Panc1 (cell line): Measurements from ENCODE around the gene CNTROB. TPM values are rescaled to one million over a fixed set of nuclear protein-coding genes. Genes with fewer than 3 reads are reported as not detected.

Experiments used
- ATAC-seq: fragments of 200-7000 bp; cut with Tn5 transposase; 2 replicates; pipeline ENCODE4 v1.9.1; 2020; ENCODE audit warnings: mild to moderate bottlenecking, moderate library complexity
- BruUV-seq: library from RNA; stranded (reverse); fragments of 400-500 nt; replicated peaks from 2 replicates; lab custom pipeline; 2021; lab: Mats Ljungman, UMichigan
- CTCF ChIA-PET: fragments of 300-600 bp; sonication (Branson Sonifier 250); formaldehyde crosslinking; loops from one replicate; lab custom pipeline; 2022; ENCODE audit warnings: antibody characterized with exemption; lab: Charles Lee
- POLR2A ChIA-PET: fragments of 300-600 bp; sonication (Branson Sonifier 250); formaldehyde crosslinking; loops from one replicate; lab custom pipeline; 2022; ENCODE audit warnings: antibody characterized with exemption; lab: Charles Lee
- DNase-seq: peaks from one replicate; pipeline ENCODE4 v3.0.0-alpha.2; 2010; ENCODE audit warnings: low read depth, low spot score
- H3K27ac ChIP-seq: 2 replicates; pipeline ENCODE4 v1.5.1; 2011; ENCODE audit warnings: mild to moderate bottlenecking, low read length, inconsistent platforms
- H3K27me3 ChIP-seq: fragments of 200-500 bp; sonication (Bioruptor generic); 2 replicates; pipeline ENCODE4 v1.6.0; 2014; ENCODE audit warnings: low read length, inconsistent platforms; ENCODE audit not compliant: control insufficient read depth, insufficient read depth
- H3K36me3 ChIP-seq: fragments of 200-500 bp; sonication (Bioruptor generic); 2 replicates; pipeline ENCODE4 v1.5.1; 2014; ENCODE audit warnings: inconsistent platforms, mild to moderate bottlenecking, low read length, moderate library complexity; ENCODE audit not compliant: control insufficient read depth, insufficient read depth
- H3K4me1 ChIP-seq: 2 replicates; pipeline ENCODE4 v1.5.1; 2011; ENCODE audit warnings: inconsistent platforms, mild to moderate bottlenecking, low read length, moderate library complexity; ENCODE audit not compliant: control insufficient read depth, insufficient read depth
- H3K4me3 ChIP-seq, 2 experiments: 2 replicates each; pipeline ENCODE4 v1.5.1; 2011 to 2012; ENCODE audit warnings: low read depth in 2 of 2, low read length in 2 of 2, mild to moderate bottlenecking in 2 of 2, inconsistent platforms in 1 of 2, moderate library complexity in 1 of 2
- H3K9me3 ChIP-seq: fragments of 200-500 bp; sonication (Bioruptor generic); 2 replicates; pipeline ENCODE4 v1.5.1; 2014; ENCODE audit warnings: low read depth, mild to moderate bottlenecking, inconsistent platforms, low read length, moderate library complexity; ENCODE audit not compliant: control insufficient read depth, insufficient read depth
- CTCF ChIP-seq: fragments of 450-650 bp; IDR thresholded peaks from 2 replicates; pipeline ENCODE4 v1.5.1; 2017; ENCODE audit warnings: mild to moderate bottlenecking
- POLR2AphosphoS5 ChIP-seq: IDR thresholded peaks from 2 replicates; pipeline ENCODE4 v1.6.1; 2012; ENCODE audit warnings: mild to moderate bottlenecking, low read depth, low read length, moderate library complexity
- REST ChIP-seq, 2 experiments: IDR thresholded peaks; 2 replicates each; pipeline ENCODE4 v1.6.1; 2011 to 2012; ENCODE audit warnings: low read depth in 2 of 2, control low read depth in 1 of 2, low read length in 1 of 2, mild to moderate bottlenecking in 1 of 2, moderate library complexity in 1 of 2; ENCODE audit not compliant: insufficient read depth in 1 of 2
- SIN3A ChIP-seq: IDR thresholded peaks from 2 replicates; pipeline ENCODE4 v1.6.1; 2012; ENCODE audit warnings: low read depth, mild to moderate bottlenecking, low read length, moderate library complexity, borderline replicate concordance; ENCODE audit not compliant: insufficient read depth
- TCF7L2 ChIP-seq: IDR thresholded peaks from 2 replicates; pipeline ENCODE4 v1.6.1; 2011; ENCODE audit warnings: mild to moderate bottlenecking, low read depth, low read length, inconsistent platforms
- in situ Hi-C: cut with HindIII; loops from 2 replicates; pipeline ENCODE4 v1.10.0; 2016; ENCODE audit warnings: low sequenced_read_pairs, low pct_unique_long_range_greater_than_20kb
- intact Hi-C: fragments of 100-400 bp; cut with micrococcal nuclease; formaldehyde crosslinking; loops from one replicate; pipeline ENCODE4 v1.10.0; 2022; ENCODE audit not compliant: unreplicated experiment
- total RNA-seq: library from RNA; stranded (reverse); gene quantifications from one replicate; pipeline ENCODE4 v1.2.1, GENCODE V29; 2021; ENCODE audit not compliant: unreplicated experiment

Gene CNTROB
- total RNA-seq, 1 experiment from 2014 or later = 60.5 TPM

GRCh38 chr17:7987112-7987893 lies 55.3 kb downstream of the CNTROB start:
- no peak for ATAC-seq
- no TSS peak for BruUV-seq
- Histone ChIP-seq H3K27ac (no peak overlapping the region), H3K9me3 (no peaks in the 10 kb centered on the region), H3K27me3 (no peaks in the 10 kb centered on the region), H3K36me3 (no peaks in the 10 kb centered on the region), H3K4me1 (no peaks in the 10 kb centered on the region), H3K4me3 (no peak overlapping the region)
- DNase-seq = no peak
- POLR2A ChIA-PET = no interaction called here
- CTCF ChIA-PET = interaction anchor here (0.6 kb wide), 1 partner anchor 110 kb away, joined by 3 read pairs; no protein-coding TSS in a partner anchor
- in situ Hi-C loops = no loop called here
- intact Hi-C loops = no loop called here
- TF ChIP-seq TCF7L2 = no peak
- no peak for TF ChIP-seq POLR2AphosphoS5
- TF ChIP-seq SIN3A = no peak
- no peak for TF ChIP-seq REST (IDR thresholded peaks at IDR 0.05; ENCODE audit: insufficient read depth in 1 of 2, low read depth in 2 of 2, low read length in 1 of 2)
- TF ChIP-seq CTCF = no peak

- in situ Hi-C loops = no loop called here
- ChIA-PET CTCF (interaction anchor here (0.5 to 1.0 kb wide), 6 partner anchors 10 to 127 kb away, joined by 3 to 8 read pairs (median 3); no protein-coding TSS in a partner anchor), POLR2A (interaction anchor here (0.5 kb wide), 1 partner anchor 138 kb away, joined by 3 read pairs; no protein-coding TSS in a partner anchor)
- peak; percentile 65 for ATAC-seq
- H3K4me1 ChIP-seq = no peaks in the 10 kb centered on the region
- peak; percentile 73 for DNase-seq
- intact Hi-C loops = loop anchor here (1.0 kb wide), 1 partner anchor 75 kb away; no protein-coding TSS in a partner anchor
- no peaks in the 10 kb centered on the region for H3K36me3 ChIP-seq
- BruUV-seq = no TSS peak
- no peak for TF ChIP-seq SIN3A
- no peak for TF ChIP-seq REST (IDR thresholded peaks at IDR 0.05; ENCODE audit: insufficient read depth in 1 of 2, low read depth in 2 of 2, low read length in 1 of 2)
- TF ChIP-seq POLR2AphosphoS5 = no peak
- TF ChIP-seq CTCF = peak; percentile 78
- no peak for TF ChIP-seq TCF7L2
- H3K27me3 ChIP-seq = no peaks in the 10 kb centered on the region
- no peak overlapping the region for H3K27ac ChIP-seq
- H3K4me3 ChIP-seq = no peak overlapping the region
- H3K9me3 ChIP-seq = no peaks in the 10 kb centered on the region
These were observed 56.8 kb downstream of the CNTROB start for GRCh38 chr17:7988750-7989178.
